HG03342 (cell line): ENCODE measurements around the gene PPP1R1A.

Experiments
- ATAC-seq: cut with Tn5 transposase; IDR thresholded peaks from one replicate; pipeline ENCODE4 v1.9.1; 2021; ENCODE audit warnings: mild to moderate bottlenecking, moderate library complexity; ENCODE audit not compliant: unreplicated experiment

PPP1R1A gene, protein sequence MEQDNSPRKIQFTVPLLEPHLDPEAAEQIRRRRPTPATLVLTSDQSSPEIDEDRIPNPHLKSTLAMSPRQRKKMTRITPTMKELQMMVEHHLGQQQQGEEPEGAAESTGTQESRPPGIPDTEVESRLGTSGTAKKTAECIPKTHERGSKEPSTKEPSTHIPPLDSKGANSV

DNA sequence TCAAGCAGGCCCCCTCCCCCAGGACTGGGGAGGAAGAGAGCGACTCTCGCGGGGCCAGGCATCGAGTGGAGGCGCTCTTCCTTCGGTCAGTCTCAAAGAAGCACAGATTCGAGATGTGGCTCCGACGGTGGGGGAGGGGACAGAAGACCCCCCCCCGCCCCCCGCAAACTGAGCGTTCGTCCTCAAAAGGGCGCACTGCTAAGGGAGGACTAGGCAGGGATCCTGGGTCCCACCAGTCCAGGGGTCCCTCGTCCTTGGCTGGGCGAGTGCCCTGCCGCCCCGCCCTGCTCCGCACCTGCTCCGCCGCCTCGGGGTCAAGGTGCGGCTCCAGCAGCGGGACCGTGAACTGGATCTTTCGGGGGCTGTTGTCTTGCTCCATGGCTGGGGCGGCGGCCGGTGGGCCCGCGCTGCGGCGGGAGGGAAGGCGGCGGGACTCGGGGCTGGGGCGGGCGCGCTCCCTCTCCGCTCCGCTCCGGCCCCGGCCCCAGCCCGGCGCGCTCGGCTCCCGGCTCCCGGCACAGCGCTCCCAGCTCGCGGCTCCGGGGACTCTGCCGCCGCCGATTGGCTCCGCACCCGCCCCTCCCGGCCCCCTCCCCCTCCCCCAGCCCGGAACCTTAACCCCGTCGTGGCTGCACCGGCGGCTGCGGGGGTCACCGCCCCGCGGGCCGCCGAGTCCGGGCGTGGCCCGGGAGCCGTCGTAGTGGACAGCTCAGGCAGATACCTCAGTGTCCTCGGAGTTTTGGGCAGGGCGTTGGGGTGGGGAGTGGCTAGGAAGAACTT is at the start of gene PPP1R1A:
Gene PPP1R1A (minus strand): TSS at position 550 of the 780 bp plus-strand sequence. CDS start 171 bp downstream, at position 379.
- ATAC-seq: no peak

GRCh38 chr12:54634795-54635194 is 46.3 kb upstream of the PPP1R1A start, which contains the start of gene LACRT:
Gene LACRT, minus strand, starts transcription at chr12:54634895. Its CDS starts 54 bp downstream, at chr12:54634841.
- no peak for ATAC-seq

DNA sequence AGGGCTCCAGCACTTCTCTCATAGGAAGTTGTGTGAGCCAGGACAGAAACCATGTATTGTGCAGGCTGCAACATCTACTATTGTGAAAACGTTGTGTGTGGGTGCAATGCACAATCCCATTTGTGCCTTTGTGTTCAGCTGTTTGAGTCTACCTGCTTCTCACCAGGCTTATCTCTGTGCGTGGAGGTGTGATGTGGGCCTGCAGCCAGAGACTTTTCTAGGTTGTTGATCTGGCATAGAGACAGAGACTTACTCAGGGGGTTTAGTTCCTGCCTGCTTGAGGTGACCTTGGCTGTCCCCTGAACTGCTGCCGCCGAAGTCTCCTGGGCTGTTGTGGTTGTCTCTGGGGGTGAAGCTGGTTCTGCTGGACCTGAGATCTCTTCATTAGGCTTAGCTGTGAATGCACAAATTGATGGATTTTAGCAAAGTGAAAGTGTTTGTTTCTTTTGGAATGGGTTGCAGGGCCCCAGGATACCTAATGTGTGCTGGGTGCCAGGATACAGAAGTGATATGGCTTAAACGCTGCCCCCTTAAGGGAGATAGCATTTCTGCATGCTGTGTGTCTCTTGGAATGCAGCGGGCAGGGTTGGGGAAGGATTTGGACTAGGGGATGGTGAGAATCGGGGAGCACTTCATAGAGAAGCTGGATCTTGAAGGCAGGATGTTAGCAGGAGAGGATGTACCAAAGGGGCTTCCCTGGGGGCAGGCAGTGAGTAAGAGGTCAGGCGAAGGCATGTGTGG is 43.7 kb upstream of the PPP1R1A start:
- ATAC-seq: no peak

- ATAC-seq: no peak
Observed at GRCh38 chr12:54631551-54631950, 43.1 kb upstream of the PPP1R1A start.

DNA sequence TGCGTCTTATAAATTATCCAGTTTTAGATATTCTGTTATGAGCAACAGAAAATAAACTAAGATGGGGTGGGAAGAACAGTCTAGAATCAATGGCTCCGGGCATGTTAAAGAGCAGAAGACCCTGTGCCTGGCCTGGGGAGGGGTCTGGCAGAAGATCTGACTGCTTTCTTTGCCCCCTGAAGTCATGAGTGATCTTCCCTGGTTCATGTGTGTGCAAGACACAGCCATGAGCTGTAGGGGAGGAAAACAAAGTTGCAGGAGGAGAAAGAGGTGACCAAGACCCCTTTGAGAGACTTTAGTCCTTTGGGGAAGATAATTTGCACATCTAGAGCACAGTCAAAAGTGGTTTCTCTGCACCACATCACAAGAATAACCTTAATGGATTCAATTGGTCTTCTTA is 41.5 kb upstream of the PPP1R1A start:
- ATAC-seq: no peak

- ATAC-seq: no peak
Observed at GRCh38 chr12:54628186-54628846, 39.9 kb upstream of the PPP1R1A start.

- ATAC-seq: no peak
Observed at GRCh38 chr12:54627304-54627703, 38.8 kb upstream of the PPP1R1A start.

- ATAC-seq: no peak
Observed at GRCh38 chr12:54625598-54625997, 37.1 kb upstream of the PPP1R1A start.

- no peak for ATAC-seq
Observed at GRCh38 chr12:54624315-54625279, 36.1 kb upstream of the PPP1R1A start.

- ATAC-seq: no peak
Observed at GRCh38 chr12:54622463-54623183, 34.2 kb upstream of the PPP1R1A start.

DNA sequence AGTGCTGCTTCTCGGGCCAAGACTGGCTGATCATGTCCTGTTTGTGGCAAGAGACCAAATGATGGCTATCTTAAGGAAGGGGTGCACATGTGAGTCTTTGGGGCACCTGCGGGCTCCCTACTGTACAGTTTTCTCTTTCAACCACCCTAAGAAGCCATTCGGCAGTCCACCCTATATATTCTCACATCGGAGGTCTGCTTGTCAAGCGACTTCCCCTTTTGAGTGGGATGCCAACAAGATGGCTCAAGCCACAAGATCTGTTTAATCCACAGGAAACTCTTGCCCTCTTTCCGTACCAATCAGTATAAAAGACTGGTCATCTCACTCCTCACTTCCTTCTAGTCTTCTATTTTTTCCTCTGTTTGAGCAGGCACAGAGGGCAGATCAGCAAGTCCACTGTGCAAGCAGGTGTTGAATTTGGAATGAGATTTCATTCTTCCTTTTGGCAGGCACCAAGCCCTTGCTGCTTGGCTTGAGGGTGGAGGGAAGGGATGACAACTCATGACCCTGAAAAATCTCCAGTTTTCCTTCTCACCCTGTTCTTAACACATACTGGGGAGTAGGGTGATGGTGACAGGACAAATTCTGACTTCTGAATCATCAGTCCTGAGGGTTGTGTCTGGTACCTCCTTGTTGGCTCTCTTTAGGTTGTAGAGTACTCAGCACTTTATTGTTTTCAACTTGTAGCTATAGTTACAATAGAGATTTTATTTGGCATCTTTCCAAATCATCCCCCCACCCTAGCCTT is 28.6 kb upstream of the PPP1R1A start:
- ATAC-seq: no peak

DNA sequence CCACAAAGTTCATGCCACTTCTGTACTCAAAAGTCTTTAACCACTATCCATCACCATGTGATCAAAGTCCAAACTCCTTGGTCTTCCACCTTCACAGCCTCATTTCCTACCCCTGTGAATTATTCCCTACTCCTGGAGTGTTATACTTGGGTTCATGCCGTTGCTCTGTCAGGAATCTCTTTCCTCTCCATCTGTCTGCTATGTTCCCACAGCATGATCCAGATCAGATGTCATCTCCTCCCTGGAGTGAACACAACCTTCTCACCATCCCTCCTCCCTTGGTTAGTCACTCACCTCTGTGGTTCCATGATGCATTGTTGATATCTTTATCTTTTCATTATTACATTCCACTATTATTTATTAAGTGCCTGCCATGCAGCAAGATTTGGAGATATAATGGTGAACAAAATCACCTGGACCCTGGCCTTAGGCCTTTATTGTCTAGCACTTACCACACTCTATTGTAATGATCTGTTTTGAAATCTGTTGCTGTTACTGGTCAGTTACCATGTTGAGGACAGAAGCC is 23.8 kb upstream of the PPP1R1A start:
- ATAC-seq: no peak

DNA sequence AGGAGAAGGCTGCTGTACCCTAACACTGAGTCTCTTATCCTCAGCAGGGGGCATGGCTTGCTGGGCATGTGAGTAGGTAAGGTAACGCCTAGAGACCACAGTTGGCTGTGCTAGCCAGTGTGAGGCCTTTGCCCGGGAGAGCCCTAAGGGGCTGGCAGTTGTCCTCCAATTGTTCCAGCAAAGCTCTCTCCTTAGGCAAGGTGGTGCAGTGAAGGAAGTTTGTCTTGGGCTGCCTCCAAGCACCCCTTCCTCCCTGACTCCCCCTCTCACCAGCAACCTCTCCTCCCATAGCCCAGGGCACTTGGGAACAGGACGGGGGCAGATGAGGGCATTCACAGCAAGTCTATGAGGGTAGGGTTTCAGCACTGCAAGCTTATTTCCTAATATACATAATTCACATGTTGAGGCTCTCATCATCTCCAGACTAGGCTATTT is 23.3 kb upstream of the PPP1R1A start:
- no peak for ATAC-seq

DNA sequence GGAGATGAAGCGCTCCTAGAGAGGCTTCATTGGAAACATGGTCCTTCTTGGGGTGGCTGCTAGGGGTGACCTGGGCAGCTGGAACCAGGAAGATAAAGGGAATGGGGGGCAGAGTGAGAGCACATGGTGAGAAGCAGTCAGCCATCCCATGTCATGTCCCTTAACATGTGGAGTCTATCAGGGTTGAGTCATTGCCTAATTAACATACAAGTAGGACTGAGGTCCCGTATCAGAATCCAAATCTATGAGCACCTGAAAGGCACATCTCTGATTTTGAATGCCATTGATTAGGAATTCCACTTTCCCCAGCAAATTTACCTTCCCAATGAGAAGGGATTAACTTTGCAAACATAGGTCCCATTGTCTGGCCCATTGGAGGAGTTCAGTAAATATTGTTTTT is 20.3 kb upstream of the PPP1R1A start:
- ATAC-seq: no peak

DNA sequence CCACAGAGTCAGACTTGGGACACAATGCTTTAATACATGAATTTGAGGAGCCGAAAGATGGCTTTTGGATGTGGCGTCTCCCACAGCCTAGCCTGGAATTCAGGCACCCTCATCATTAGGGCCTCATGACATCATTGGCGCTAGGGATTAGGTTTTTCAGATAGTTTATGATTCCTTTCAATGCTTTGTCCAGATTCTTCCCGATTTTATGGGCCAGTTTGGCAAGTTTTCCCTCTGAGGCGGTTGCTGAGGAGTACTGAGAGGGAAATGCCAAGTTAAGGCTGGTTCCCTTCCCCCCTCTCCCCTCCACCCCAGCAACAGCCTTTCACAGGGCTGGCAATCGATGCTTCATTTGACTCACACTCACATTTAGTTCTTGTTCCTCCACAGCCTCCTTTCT is 19.7 kb upstream of the PPP1R1A start:
- no peak for ATAC-seq

DNA sequence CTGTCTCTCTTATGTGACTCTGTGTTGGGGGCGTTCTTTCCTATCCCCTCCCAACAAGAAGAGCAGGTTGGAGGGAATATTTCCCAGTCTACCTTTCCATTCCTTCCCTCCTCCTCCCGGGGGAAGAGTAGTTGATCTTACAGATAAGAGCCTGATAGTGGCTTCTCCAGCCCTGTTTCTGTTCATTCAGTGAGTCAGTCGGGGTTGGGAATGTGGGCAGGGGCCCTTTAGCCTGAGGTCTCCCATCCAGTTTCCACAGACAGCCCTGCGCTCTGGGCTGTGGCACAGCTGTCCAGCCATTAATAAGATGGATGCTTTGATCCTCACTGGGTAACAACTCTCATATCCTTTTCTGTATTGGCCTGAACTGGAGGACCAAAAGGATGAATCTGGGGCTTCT is 18.1 kb upstream of the PPP1R1A start:
- no peak for ATAC-seq

- no peak for ATAC-seq
Observed at GRCh38 chr12:54605138-54605970, 16.9 kb upstream of the PPP1R1A start.

- no peak for ATAC-seq
Observed at GRCh38 chr12:54604436-54604835, 16.0 kb upstream of the PPP1R1A start.
